ENCODE data around the gene TMEM52.

Gene TMEM52

DNA sequence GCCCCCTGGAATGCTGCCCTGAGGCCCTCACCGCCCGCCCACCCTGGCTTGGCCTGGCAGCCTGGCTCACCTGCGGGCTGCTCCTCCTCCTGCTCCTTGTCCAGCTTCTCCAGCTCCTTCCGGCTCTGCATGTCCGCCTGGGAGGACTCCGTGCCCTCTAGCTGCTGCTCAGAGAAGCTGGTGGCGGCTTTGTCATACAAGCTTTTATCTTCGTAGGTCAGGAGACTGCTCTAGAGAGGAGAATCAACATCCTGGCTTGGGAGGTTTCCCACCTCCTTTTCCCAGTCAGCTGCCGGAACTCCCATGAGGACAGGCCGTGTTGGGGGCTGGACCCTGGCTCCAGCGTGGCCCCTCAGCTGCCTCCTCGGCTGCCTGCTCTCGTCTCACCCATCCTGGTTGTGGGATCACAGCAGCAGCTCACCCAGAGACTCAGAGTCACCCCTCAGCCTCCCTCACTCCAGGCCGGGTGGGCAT, 36.6 kb upstream of the TMEM52 start:
- no peaks in the 10 kb centered on the region for H3K79me2 ChIP-seq (ENCODE audit: low read length)
- H2AFZ ChIP-seq (ENCODE audit: low read length) = no peak overlapping the region
- H3K9me2 ChIP-seq (replicated peaks; ENCODE audit: insufficient read depth, low read length) = no peaks in the 10 kb centered on the region
- no peaks in the 10 kb centered on the region for H3F3A ChIP-seq (ENCODE audit: insufficient read depth, low read length)
- H3K4me1 ChIP-seq (ENCODE audit: low read length) = no peaks in the 10 kb centered on the region
- peaks cover 95% of the 10 kb centered on the region for H3K27me3 ChIP-seq (replicated peaks; ENCODE audit: insufficient read depth, low read length)
- DNase-seq = no peak
- TF ChIP-seq EZH2phosphoT487 (IDR thresholded peaks at IDR 0.05; ENCODE audit: low read length) (no peak), EZH2 (optimal IDR thresholded peaks at IDR 0.05; ENCODE audit: low read depth, low read length) (no peak)
- TF ChIP-seq, protein P1, sequence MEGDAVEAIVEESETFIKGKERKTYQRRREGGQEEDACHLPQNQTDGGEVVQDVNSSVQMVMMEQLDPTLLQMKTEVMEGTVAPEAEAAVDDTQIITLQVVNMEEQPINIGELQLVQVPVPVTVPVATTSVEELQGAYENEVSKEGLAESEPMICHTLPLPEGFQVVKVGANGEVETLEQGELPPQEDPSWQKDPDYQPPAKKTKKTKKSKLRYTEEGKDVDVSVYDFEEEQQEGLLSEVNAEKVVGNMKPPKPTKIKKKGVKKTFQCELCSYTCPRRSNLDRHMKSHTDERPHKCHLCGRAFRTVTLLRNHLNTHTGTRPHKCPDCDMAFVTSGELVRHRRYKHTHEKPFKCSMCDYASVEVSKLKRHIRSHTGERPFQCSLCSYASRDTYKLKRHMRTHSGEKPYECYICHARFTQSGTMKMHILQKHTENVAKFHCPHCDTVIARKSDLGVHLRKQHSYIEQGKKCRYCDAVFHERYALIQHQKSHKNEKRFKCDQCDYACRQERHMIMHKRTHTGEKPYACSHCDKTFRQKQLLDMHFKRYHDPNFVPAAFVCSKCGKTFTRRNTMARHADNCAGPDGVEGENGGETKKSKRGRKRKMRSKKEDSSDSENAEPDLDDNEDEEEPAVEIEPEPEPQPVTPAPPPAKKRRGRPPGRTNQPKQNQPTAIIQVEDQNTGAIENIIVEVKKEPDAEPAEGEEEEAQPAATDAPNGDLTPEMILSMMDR (IDR thresholded peaks at IDR 0.05; ENCODE audit: low read length) = no peak
- H3K9me3 ChIP-seq (replicated peaks; ENCODE audit: insufficient read depth, low read length) = no peaks in the 10 kb centered on the region
- H4K20me1 ChIP-seq (ENCODE audit: insufficient read depth, low read length) = no peaks in the 10 kb centered on the region
- H3K36me3 ChIP-seq (replicated peaks; ENCODE audit: insufficient read depth, low read length) = no peaks in the 10 kb centered on the region
- no peak overlapping the region for H3K27ac ChIP-seq (ENCODE audit: low read length)
- H3K9ac ChIP-seq (ENCODE audit: low read length) = no peak overlapping the region
- H3K4me3 ChIP-seq (ENCODE audit: low read length) = no peak overlapping the region
- H3K4me2 ChIP-seq (ENCODE audit: low read depth, low read length) = no peak overlapping the region

DNA sequence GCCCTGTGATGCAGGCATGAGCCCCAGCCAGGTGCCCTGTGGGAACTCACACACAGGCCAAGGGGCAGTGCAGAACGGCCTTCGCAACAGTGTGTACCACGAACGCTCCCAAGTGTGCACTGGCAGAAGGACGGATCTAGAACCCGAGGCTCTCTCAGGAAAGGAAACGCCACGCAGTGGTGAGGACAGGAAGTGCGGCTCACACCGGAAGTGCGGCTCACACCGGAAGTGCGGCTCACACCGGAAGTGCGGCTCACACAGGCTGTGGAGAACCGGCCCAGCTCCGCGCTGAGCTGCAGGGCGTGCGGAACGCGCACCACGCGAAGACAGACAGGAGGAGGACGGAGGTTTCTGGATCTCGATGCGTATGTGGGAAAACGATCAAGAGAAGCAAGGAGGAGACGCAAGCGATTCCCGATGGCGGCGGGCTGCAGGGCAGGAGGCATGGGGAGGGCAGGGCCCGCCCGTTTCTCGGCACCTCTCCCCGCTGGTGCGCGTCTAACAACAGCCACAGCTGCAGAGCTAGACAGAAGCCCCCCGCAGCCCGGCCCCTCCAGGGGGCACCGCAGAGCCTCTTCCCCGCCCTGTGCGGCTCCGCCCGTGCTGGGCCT, 35.9 kb upstream of the TMEM52 start:
- H3K4me2 ChIP-seq (ENCODE audit: low read depth, low read length) = no peak overlapping the region
- no peaks in the 10 kb centered on the region for H3K36me3 ChIP-seq (replicated peaks; ENCODE audit: insufficient read depth, low read length)
- H3K4me1 ChIP-seq (ENCODE audit: low read length) = no peaks in the 10 kb centered on the region
- TF ChIP-seq EZH2phosphoT487 (IDR thresholded peaks at IDR 0.05; ENCODE audit: low read length) = no peak
- TF ChIP-seq, protein P1 (IDR thresholded peaks at IDR 0.05; ENCODE audit: low read length) = peak; percentile 20; the same call in 1 of the 2 replicates
- no peaks in the 10 kb centered on the region for H3K9me3 ChIP-seq (replicated peaks; ENCODE audit: insufficient read depth, low read length)
- H3K4me3 ChIP-seq (ENCODE audit: low read length) = no peak overlapping the region
- no peak overlapping the region for H3K9ac ChIP-seq (ENCODE audit: low read length)
- H3K27me3 ChIP-seq (replicated peaks; ENCODE audit: insufficient read depth, low read length) = peaks cover 95% of the 10 kb centered on the region
- no peaks in the 10 kb centered on the region for H3K9me2 ChIP-seq (replicated peaks; ENCODE audit: insufficient read depth, low read length)
- H3K27ac ChIP-seq (ENCODE audit: low read length) = no peak overlapping the region
- H3K79me2 ChIP-seq (ENCODE audit: low read length) = no peaks in the 10 kb centered on the region
- no peaks in the 10 kb centered on the region for H4K20me1 ChIP-seq (ENCODE audit: insufficient read depth, low read length)
- DNase-seq = no peak
- H2AFZ ChIP-seq (ENCODE audit: low read length) = no peak overlapping the region
- H3F3A ChIP-seq (ENCODE audit: insufficient read depth, low read length) = no peaks in the 10 kb centered on the region

DNA sequence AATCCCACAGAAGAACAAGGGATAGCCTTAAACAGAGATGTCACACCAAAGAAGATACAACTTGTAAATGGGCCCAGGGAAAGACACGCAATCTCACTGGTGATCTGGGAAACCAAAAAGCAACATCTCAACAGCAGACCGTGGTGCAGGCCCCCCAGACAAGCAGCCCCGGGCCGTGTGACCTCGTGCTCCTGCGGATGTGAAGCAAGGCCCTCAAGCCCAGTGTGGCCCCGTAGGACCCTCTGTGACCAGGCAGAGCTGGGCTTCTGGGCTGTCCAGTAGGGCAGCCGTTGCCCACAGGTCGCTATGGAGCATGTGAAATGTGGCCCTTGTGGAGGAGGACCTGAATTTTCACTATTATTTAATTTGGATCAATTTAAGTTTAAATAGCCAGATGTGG, 34.9 kb upstream of the TMEM52 start:
- Histone ChIP-seq H3K9me2 (replicated peaks; ENCODE audit: insufficient read depth, low read length) (no peaks in the 10 kb centered on the region), H3K27ac (ENCODE audit: low read length) (no peak overlapping the region), H3F3A (ENCODE audit: insufficient read depth, low read length) (no peaks in the 10 kb centered on the region), H3K4me3 (ENCODE audit: low read length) (no peak overlapping the region), H3K4me2 (ENCODE audit: low read depth, low read length) (no peak overlapping the region), H3K79me2 (ENCODE audit: low read length) (no peaks in the 10 kb centered on the region), H3K9me3 (replicated peaks; ENCODE audit: insufficient read depth, low read length) (no peaks in the 10 kb centered on the region), H3K4me1 (ENCODE audit: low read length) (no peaks in the 10 kb centered on the region), H2AFZ (ENCODE audit: low read length) (no peak overlapping the region), H3K36me3 (replicated peaks; ENCODE audit: insufficient read depth, low read length) (no peaks in the 10 kb centered on the region), H3K27me3 (replicated peaks; ENCODE audit: insufficient read depth, low read length) (peaks cover 95% of the 10 kb centered on the region), H4K20me1 (ENCODE audit: insufficient read depth, low read length) (no peaks in the 10 kb centered on the region), H3K9ac (ENCODE audit: low read length) (no peak overlapping the region)
- TF ChIP-seq, protein P1 (IDR thresholded peaks at IDR 0.05; ENCODE audit: low read length) = no peak
- no peak for TF ChIP-seq EZH2 (optimal IDR thresholded peaks at IDR 0.05; ENCODE audit: low read depth, low read length)
- no peak for TF ChIP-seq EZH2phosphoT487 (IDR thresholded peaks at IDR 0.05; ENCODE audit: low read length)
- DNase-seq = no peak
